H4 (cell line): ENCODE measurements around the gene RGPD5. TPM values are rescaled to one million over a fixed set of nuclear protein-coding genes. Genes with fewer than 3 reads are reported as not detected.
"Not testable (repeated sequence)": the region's sequence is repeated elsewhere in the genome, so short reads cannot be mapped to it uniquely, and the experiment has no call there.

Experiments used
- DNase-seq: peaks from one replicate; pipeline ENCODE4 v3.0.0-alpha.2; 2015; ENCODE audit warnings: low spot score
- total RNA-seq: library from RNA; depleted of rRNA; stranded (reverse); fragments of >200 nt; shearing (Covaris generic); gene quantifications from 2 replicates; pipeline ENCODE4 v1.2.3, GENCODE V29; 2014; rRNA removed

RGPD5 gene
- 0.97 and 3.7 TPM in 2 replicates for total RNA-seq

GRCh38 chr2:109794074-109794737 lies at the start of gene RGPD5:
RGPD5 (plus strand) TSS chr2:109794305; CDS start chr2:109794466, 161 bp downstream.
- DNase-seq, result not testable (repeated sequence)

- not testable (repeated sequence) for DNase-seq
Observed at GRCh38 chr2:109751572-109751971, 42.5 kb upstream of the RGPD5 start.

- not testable (repeated sequence) for DNase-seq
Observed at GRCh38 chr2:109757163-109757824, 36.8 kb upstream of the RGPD5 start.

DNA sequence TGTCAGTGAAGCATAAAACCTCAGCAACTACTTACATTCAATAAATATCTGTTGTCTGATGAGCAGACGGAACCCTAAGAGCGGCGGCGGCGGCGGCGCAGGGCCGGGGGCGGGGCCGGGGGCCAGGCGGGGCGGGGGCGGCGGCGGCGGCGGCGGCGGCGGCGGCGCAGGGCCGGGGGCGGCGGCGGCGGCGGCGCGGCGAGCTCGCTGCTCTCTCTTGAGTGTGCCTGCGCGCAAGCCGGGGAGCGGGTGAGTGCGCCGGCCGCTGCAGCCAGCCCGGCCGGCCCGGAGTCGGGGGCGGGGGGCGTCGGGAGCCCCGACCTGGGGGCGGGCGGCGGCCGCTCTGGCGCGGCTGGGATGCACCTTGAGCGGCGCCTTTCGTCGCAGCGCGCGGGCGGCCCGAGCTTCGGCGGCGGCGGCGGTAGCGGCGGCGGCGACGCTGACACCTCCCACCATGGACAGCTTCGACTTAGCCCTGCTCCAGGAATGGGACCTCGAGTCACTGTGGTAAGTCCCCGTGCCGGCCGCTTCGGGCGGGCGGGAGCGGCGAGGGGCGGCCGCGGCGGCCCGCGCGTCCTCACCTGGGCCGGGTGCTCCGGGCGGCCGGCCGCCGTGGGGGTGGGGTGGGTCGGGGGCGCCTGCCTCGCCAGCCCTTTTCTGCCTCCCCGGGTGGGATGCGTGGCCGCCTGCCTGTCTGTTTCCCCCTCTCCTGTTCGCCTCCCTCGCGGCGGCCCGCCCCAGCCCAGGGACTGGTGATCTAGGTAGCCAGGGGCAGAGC lies 33.7 kb upstream of the RGPD5 start:
- DNase-seq, result not testable (repeated sequence)

DNA sequence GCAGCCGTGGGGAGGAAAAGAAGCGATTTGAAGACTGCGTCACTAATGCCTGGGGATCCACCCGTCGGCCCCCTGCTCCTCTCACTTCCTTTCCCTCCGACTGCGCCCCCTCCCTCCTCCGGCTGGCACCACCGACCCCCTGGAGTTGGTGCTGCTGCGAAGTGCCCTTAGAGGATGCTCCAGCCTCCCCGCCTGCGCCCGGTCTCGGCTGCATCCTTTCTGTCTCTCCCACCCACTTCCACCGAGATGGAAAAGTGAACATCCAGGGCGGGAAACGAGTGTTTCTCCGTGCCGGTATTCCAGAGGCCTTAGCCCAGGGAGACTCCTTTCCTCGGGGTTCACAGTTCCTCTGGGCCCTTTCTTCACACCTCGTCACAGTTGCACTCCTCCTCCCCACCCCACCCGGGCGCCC lies 33.1 kb upstream of the RGPD5 start:
- DNase-seq, result not testable (repeated sequence)

GRCh38 chr2:109761976-109762375 lies 32.1 kb upstream of the RGPD5 start:
- not testable (repeated sequence) for DNase-seq

DNA sequence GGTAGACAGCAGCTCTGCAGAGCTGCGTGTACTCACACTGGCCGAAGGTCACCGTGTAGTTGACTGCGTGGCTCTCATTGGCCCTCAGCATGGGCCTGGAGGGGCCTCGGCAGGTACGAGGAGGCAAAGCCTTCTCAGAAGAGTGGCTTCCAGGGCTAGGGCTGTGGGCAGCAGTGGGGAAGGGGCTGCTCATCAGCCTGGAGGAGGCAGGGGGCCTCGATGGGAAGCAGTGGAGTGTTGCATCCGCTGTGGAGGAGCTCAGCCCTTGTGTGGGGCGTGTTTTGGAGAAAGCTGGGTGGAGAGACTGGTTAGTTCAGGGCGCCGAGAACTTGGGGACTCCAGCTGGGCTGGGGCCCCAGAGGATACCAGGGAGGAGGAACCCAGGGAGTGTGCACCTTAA lies 28.0 kb upstream of the RGPD5 start:
- not testable (repeated sequence) for DNase-seq

GRCh38 chr2:109766886-109767578 lies 27.1 kb upstream of the RGPD5 start:
- not testable (repeated sequence) for DNase-seq

DNA sequence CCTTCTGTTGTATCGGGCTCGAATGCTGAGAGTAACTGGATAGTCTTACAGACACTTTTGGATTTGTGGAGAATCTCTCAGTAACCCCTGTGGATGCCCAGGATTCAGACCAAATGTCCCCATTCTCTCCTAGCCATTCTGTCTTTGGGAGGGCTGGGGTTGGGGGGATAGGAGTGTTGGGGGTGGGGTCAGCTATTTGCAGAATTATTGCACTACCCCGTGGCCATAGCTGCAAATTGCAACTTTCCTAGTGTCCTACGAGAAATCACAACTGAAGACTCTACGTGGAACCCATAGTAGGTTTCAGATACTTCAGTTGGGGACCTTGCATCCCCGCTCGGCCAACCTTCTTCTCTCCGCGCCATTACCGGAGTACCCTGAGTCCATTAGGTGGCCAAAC lies 25.2 kb upstream of the RGPD5 start:
- not testable (repeated sequence) for DNase-seq

DNA sequence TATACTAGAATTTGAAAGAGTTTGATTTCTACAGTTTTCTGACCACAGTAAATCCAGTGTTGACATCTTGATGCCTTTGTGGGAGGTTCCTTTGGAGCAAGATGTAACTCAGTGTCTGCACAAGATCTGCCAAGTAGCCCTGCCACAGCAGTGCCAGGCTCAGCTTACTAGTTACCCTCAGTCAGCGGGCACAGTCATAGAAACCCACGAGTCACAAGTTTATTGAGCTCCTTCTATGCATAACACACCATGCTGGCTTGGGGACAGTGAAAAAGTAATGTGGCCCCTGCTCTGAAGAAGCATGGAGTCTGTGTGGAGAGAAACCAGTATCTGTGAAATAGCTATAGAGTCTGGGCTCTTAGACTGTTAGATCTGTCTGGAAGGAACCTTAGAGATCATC lies 15.0 kb upstream of the RGPD5 start:
- DNase-seq, result not testable (repeated sequence)

DNA sequence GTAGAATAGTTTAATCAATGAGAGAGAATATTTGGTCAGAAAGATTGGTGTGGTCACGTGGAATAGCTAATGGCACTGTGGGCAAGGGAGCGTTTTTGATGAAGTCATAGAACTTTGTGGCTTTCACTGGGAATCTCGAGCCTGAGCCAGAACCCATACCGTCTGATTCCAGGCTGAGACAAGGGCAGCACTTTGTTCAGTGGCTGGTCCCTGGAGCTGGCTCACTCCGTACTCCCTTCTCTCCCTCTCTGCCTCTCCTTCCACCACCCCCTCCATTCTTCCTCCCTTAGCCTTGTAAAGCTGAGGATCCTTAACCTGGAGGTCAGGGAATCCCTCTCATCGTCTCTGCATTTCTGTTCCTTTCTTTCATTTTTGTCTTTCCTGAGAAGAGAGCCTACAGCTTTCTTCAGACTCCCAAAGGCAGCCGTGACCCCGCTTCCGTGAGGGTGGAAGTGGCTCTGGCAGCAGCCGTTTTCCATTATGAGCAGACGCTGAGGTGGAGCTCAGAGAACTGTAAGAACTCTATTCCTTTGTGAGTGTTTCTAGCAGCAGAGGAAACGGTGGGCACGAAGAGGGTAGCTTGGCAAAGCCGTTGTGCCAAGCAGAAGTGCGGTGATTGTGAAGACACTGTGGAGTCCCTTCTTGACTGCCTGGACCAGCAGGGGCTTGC lies 12.8 kb upstream of the RGPD5 start:
- not testable (repeated sequence) for DNase-seq

DNA sequence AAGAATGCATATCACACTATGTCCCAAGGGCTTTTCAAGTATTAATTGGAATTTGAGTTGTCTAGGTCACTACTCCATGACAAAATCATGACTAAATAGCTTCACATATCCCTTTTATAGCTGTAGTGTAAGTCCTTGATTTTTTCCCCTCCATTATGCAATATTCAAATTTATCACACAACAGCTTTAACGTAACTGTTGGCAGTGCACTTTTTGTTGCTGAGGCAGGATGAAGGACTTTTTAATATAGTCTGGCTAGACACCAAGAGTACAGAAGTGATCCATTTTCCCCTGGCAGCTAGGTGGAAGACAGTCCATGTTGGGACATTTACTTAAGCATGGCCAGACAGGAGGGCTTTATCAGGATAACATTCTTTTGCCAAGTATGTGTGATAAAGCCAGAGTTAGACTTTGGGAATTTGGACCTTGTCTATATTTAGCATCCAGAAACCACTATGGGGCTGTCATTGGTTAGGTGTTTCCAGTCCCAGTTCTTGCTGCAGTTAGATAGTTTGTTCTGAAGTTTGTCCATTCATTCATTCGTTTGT lies 11.6 kb upstream of the RGPD5 start:
- not testable (repeated sequence) for DNase-seq

GRCh38 chr2:109791530-109792279 lies 2.4 kb upstream of the RGPD5 start:
- not testable (repeated sequence) for DNase-seq

GRCh38 chr2:109792659-109793058 lies 1.4 kb upstream of the RGPD5 start:
- not testable (repeated sequence) for DNase-seq

DNA sequence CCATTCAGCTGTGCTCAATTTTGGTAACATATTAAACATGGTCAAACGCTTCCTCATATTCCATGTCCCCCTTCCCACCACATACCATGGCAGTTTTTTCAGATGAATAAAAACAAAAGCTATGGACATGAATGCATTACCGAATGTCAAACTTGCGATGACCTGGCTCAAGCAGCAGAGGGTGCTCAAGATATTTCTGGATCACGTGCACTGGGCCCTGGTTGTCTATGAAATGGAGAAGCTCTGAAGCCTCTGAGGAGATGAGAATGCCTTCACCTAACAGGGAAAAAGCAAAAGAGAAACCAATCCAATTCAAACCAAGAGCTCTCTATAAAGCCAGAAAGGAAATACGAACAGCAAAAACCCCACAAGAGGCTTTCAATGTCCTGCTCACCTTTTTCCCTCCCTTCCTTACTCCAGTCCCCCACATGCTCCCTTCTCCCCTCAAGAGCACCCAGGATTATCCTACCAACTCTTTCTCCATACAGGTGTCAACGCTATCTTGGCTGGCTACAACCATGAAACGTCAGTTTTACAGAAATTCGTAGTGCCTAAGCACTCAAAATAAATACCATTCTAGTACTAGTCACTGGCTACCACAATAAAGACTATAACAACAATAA lies 77.1 kb downstream of the RGPD5 start:
- not testable (repeated sequence) for DNase-seq

- not testable (repeated sequence) for DNase-seq
Observed at GRCh38 chr2:109876625-109877024, 82.5 kb downstream of the RGPD5 start.

GRCh38 chr2:109882112-109882511 lies 88.0 kb downstream of the RGPD5 start:
- not testable (repeated sequence) for DNase-seq

DNA sequence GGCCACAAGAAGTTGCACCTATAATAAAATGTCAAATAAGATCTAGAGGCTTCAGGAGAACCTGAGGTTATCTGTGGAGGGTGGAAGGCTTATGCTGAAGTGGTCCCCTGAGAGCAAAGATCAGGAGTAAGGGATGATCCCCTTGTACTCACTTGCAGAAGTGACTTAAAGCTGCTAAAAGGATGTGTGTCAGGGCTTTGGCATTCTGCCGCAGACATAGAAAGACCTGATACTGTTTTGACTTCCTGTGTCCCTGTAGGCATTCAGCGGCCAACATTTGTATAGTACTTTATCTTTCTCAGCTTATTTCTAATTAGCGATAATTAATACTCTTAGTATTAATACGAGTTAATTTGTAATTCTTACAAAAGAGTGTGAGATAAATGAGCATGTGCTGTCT lies 94.3 kb downstream of the RGPD5 start:
- DNase-seq, result not testable (repeated sequence)

DNA sequence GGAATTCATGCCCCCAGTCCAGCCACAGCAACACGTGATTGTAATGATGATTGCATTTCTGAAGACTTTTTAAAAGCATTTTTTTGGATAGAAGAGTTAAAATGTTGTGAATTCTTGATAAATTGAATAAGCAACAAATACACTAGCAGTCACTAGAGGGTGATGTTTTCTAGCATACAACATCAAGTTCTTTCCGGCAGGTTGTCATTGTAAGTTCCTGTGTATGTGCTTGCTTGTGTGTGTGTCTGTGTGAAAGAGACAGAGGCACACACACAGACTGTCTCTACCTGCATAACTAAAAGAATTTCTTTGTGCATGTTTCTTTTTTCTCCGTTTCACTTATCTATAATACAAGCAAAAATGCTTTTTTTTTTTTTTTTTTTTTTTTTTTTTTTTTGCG lies 95.8 kb downstream of the RGPD5 start:
- DNase-seq, result not testable (repeated sequence)

- DNase-seq, result not testable (repeated sequence)
Observed at GRCh38 chr2:109891024-109891423, 96.9 kb downstream of the RGPD5 start.
